Iris pigment epithelial cell (primary cell): Measurements from ENCODE around the gene TUNAR.

Experiments used
- DNase-seq: peaks from one replicate; pipeline ENCODE4 v3.0.0-alpha.2; 2011; ENCODE audit warnings: low read depth

Gene TUNAR

GRCh38 chr14:95876761-95877538 is at the start of gene TUNAR:
TSS of gene TUNAR (plus strand) at chr14:95876832.
- no peak for DNase-seq

- DNase-seq: no peak
Observed at GRCh38 chr14:95828649-95829265, 47.9 kb upstream of the TUNAR start.

GRCh38 chr14:95829321-95829720 is 47.3 kb upstream of the TUNAR start:
- no peak for DNase-seq

GRCh38 chr14:95830386-95830785 is 46.2 kb upstream of the TUNAR start:
- DNase-seq: no peak

DNA sequence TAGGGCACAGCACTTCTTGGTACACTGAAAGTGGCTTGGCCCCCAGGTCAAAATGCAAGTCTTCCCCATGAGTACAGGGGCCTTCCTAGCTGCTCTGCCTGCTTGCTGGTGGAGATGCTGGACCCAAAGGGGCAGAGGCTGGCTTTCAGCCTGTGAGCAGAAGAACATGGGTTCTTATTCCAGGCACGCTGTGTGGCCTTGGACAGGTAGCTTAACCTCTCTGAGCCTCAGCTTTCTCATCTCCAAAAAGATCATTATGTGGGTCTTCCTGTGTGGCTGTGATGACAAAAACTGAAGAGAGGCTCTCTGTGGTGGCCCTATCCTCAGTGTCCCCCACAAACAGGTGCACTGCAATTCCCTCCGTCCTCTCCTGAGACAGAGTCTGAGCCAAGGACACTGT is 45.6 kb upstream of the TUNAR start:
- DNase-seq: no peak

GRCh38 chr14:95831468-95831867 is 45.2 kb upstream of the TUNAR start:
- no peak for DNase-seq

DNA sequence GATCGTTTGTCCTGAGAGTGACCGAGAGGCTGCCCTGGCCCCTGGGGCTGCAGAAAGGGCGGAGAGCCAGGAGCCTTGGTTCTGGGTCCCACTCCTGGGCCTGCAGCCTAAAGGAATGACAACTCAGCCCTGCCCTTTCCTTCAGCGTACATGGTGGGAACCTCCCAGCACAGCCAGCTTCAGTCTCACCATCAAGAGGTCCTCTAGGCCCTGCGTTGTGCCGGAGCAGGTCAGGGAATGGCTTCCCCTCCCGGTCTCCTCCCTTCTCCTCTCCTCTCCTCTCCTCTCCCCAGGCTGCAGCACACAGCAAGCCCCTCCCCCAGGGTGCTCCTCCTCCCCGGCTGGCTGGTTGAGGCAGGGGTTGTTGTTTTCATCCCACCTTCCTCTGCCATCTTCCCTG is 44.6 kb upstream of the TUNAR start:
- DNase-seq: no peak

DNA sequence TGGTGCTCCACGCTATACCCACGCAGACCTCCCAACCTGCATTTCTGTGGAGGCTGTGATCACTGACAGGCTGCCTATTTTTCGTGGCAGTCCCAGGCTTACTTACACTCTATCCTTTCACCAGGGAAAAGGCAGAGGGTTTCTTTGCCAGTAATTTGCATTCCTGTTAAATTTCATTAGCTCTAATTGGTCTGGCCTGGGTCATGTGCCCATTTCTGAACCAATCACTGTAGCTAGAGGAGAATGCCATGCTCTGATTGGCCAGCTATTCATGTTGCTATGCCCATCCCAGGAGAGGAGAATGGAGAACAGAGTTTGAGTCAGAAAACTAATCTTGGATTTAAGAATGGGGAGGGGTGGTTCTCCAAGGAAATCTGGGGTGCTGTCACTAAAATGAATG is 43.2 kb upstream of the TUNAR start:
- no peak for DNase-seq

DNA sequence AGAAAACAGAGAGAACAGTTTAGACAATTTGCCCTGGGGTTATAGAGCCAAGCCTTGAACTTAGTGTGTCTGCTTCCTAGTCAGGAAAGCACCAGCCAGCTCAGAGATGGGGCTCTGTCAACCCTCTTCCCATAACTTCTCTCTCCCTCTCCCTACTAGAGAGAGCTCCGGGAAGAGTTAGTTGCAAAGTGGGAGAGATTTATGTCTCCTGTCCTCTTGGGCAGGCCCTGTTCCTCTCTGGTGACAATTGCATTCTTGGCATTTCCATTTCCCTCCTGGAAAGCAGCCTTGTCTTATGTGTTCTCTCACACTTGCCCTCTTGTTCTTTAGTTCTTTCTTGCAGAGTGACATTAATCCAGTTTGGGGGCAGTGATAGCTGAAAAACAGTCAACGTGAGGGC is 42.1 kb upstream of the TUNAR start:
- DNase-seq: no peak

DNA sequence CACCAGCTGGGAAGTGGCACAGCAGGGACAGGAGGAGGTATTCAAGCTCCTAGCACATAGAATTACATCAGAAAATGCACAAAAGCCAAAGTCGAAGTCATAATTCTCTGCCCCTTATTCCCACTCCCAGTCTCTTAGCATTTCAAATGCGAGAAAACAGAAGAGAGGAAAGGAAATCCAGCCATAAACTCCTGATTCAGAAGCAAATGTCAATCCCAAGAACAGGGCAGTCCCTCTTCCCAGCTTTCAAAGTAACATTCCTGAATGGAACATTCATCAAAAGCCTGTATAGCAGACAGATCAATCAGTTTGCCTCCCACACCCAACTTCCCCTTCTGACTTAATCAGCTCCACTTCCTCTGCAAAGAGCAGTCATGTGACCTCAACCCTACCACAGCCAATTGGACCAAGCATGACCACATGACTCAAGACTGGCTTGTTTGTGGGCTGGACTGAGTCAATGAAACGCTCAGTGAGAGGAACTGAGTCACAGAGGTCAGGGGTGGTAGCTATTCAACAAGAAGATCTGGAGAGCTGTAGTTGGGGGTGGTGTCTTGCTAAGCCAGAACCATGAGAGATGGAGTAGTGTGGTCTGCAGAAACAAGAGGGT is 41.4 kb upstream of the TUNAR start:
- DNase-seq: no peak

DNA sequence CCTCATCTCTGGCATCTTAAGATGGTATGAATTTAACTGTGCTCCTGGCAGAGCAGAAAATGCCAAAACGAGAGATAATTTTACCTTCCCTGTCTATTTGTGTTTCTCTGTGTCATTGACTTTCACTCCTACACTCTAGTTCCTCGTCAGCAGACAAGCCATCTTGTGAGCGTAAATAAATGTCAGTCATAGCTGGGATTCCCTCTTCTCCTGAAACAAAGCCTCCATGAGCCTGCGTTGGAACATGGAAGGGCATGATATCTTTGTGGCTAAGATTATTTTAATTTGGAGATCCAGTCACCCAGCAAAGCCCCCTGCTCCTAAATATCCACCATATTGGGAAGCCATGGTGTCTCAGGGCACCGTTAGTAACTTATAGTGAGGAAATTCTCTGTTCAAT is 37.8 kb upstream of the TUNAR start:
- DNase-seq: no peak

GRCh38 chr14:95840094-95840700 is 36.4 kb upstream of the TUNAR start:
- DNase-seq: no peak

DNA sequence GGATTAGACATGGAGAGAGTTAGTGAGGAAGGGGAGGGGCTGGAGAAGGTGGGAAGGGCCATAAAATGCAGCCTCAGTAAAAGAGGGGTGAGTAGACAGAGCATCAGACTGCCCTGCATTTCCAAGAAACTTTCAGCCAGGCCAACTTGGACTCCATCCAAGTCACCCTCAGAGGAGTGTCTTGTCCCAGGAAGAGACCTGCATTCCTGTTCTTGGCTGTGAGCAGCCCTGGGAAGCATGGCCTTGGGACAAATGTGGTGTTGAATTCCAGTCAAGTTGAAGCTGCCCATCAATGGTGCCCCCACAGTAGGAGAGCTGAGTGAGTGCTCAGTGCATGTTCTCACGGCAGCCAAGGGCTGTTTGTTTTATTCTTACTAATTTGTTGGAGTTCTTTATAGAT is 35.0 kb upstream of the TUNAR start:
- no peak for DNase-seq

- DNase-seq: no peak
Observed at GRCh38 chr14:95849761-95850160, 26.9 kb upstream of the TUNAR start.

DNA sequence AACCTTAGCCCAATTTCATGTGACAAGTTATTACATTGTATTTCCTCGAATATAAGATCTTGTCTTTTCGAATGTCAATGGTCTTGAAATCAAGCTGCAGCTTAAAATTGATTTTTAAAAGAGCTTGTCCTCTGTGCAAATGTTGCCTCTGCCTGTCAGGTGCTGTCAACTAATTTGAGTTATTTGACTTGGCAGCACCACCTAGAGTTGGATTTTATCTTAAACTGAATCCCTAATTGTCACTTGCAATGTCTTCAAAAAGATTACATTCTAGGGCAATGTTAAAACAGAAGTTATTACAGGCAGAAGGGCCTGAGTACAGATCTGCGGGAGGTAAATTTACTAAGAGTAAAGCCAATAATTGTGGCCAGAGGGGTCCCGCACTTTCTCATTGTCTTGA is 26.2 kb upstream of the TUNAR start:
- DNase-seq: no peak

DNA sequence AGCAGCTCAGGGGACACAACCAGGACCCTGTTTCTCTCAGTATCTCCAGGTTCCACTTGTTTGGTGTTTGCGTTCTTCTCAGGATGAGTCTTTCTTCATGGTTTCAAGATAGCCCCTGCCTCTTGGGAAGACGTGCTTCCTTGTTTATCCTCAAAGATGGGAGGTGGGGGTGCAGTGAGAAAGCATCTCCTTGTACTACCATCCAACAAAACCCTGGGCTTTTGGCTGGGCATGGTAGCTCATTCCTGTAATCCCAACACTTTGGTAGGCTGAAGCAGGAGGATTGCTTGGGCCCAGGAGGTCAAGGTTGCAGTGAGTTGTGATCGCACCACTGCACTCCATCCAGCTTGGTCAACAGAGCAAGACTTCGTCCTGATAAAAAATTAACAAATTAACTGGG is 21.0 kb upstream of the TUNAR start:
- DNase-seq: no peak

GRCh38 chr14:95857275-95857674 is 19.4 kb upstream of the TUNAR start:
- DNase-seq: no peak

DNA sequence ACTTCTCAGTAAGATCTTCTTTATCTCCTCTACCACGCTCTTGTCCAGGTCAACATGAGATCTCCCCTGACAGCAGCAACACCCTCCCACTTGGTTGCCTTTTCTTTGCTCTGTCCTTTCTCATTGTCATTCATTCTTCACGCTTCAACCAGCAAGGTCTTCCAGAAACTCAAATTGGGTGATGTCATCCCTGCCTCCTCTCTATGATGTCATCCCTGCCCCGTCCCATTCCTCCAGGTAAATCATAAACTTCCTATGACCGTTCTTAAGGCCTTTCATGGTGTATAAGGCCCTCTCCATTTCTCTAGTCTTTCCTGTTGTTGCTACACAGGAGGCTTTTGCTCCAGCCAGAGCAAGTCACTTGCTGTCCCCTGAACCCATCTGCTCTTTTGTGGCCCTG is 17.7 kb upstream of the TUNAR start:
- DNase-seq: no peak

DNA sequence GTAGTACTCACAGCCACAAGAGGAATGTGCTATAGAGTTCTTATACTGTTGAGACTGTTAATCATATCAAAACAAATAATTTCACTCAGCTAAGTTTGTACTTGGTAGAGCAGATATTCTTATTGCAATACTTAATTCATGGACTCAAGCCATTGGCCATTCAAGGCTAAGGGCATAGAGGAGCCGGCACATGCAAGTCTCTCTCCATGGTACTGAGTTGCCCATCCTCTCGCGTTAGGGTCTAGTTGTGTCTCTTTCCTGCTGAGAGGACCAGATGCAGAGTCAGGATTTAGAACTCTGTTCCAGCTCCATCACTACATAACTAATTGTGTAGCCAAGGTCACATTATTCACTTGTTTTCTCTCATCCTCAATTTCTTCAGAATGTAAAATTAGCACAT is 14.4 kb upstream of the TUNAR start:
- peak; percentile 8 for DNase-seq

DNA sequence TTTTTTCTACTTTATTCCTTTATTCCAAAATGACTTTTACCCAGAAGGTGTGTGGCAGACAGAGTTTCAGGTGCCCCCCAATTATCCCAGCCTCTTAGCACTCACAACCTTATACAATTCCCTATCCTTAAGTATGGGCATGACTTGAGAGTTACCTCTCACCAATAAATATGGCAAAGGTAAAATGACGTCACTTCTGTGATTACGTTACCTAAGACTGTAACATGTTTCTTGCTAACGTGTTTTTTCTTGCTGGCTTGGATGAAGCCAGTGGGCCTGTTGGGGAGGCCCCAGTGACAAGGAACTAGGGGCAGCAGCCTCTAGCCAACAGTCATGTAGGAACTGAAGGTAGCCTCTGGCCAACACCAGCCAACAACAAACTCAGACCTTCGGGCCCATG is 13.3 kb upstream of the TUNAR start:
- DNase-seq: no peak

GRCh38 chr14:95869776-95870175 is 6.9 kb upstream of the TUNAR start:
- DNase-seq: no peak

DNA sequence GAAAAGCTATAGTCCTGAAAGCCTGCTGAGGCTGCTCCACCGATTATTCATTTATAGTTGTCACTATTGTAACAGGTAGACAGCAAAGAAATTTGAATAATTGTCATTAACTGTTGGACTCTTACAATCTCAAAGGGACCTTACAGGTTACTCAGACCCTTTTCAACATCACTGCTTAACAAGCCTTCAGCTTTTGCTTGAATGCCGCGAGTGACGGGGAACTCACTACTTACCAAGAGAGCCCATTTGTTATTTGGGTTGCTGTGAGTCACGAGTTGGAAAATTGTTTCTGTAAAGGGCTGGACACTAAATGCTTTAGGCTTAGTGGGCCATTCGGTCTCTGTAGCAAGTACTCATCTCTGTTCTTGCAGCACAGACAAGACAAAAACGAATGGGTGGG is 5.9 kb upstream of the TUNAR start:
- DNase-seq: no peak

DNA sequence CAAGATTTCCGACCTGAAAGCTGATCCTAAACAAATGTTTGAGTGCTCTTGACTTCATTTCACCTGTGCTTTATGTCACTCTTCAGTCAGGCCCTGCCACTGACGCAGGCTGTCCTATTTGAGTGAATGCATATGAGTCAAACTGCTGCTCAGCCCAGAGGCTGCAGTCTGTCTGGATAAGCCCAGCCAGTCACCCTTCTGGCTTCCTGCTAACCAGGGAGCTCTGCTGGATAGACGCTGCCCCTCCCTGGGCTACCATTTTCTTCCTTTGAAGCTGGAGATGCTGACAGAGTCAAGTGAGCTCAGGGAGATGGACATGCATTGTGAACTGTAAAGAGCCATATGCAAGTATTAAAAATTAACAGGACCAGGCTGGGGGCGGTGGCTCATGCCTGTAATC is 5.1 kb upstream of the TUNAR start:
- DNase-seq: no peak
